ENCODE data around the gene DOCK2. TPM values are rescaled to one million over a fixed set of nuclear protein-coding genes. Genes with fewer than 3 reads are reported as not detected.

Gene DOCK2
- polyA plus RNA-seq, 1 donor (not counting 4 experiments of a cell fraction or from before 2014, with no cell fraction given): 0.21 TPM

DNA sequence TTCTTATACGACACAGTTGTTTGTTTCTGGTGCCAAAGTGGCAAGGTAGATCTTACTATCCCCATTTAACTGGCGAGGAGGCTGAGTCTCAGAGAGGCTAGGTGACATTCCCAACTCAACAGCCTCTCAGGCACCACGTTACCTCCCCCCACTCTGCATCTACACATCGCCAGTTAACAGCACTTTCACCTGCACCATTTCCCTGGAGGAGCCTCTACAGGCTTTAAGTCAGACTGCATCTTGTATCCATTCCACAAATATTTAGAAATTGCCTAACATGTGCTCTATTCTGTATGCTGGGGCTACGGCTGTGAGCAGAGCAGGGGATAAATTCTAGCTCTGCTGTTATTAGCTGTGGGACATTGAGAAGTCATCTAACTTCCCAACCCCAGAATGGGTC, 174.6 kb downstream of the DOCK2 start:
- no peak overlapping the region for H3K4me2 ChIP-seq (ENCODE audit: control insufficient read depth, extremely low read depth, insufficient read depth, low read depth, low read length)
- no peaks in the 10 kb centered on the region for H3K4me1 ChIP-seq (ENCODE audit: control insufficient read depth, extremely low read depth, insufficient read depth, low read length)
- H3K79me2 ChIP-seq (ENCODE audit: control insufficient read depth, insufficient read depth, low read length): no peaks in the 10 kb centered on the region
- no peak overlapping the region for H3K9ac ChIP-seq (ENCODE audit: control insufficient read depth, extremely low read depth, insufficient read depth, low read length)
- H4K20me1 ChIP-seq (ENCODE audit: control insufficient read depth, extremely low read depth, insufficient read depth, low read length): no peaks in the 10 kb centered on the region
- H3K4me3 ChIP-seq (ENCODE audit: control insufficient read depth in 2 of 3, extremely low read depth in 1 of 3, insufficient read depth in 2 of 3, low read depth in 1 of 3, low read length in 3 of 3): no peak overlapping the region
- dilution Hi-C loops (cut with MboI; ENCODE audit: extremely low pct_ligation_motif_present, low sequenced_read_pairs): no loop called here
- FAIRE-seq (no peak), DNase-seq (ENCODE audit: low read depth, low spot score) (no peak)
- no peak overlapping the region for H3K27ac ChIP-seq (ENCODE audit: control insufficient read depth, insufficient read depth, low read length)
- H3K9me3 ChIP-seq (ENCODE audit: control insufficient read depth, low read depth, low read length): no peaks in the 10 kb centered on the region
- no peak overlapping the region for H2AFZ ChIP-seq (ENCODE audit: control insufficient read depth, low read length)
- TF ChIP-seq, protein P1, sequence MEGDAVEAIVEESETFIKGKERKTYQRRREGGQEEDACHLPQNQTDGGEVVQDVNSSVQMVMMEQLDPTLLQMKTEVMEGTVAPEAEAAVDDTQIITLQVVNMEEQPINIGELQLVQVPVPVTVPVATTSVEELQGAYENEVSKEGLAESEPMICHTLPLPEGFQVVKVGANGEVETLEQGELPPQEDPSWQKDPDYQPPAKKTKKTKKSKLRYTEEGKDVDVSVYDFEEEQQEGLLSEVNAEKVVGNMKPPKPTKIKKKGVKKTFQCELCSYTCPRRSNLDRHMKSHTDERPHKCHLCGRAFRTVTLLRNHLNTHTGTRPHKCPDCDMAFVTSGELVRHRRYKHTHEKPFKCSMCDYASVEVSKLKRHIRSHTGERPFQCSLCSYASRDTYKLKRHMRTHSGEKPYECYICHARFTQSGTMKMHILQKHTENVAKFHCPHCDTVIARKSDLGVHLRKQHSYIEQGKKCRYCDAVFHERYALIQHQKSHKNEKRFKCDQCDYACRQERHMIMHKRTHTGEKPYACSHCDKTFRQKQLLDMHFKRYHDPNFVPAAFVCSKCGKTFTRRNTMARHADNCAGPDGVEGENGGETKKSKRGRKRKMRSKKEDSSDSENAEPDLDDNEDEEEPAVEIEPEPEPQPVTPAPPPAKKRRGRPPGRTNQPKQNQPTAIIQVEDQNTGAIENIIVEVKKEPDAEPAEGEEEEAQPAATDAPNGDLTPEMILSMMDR (optimal IDR thresholded peaks at IDR 0.05 in 1 of 3, IDR thresholded peaks at IDR 0.05 in 1 of 3, conservative IDR thresholded peaks at IDR 0.05 in 1 of 3; ENCODE audit: extremely low read depth in 1 of 3, insufficient read depth in 2 of 3, low read length in 3 of 3): no peak
- no peak for TF ChIP-seq EZH2 (IDR thresholded peaks at IDR 0.05; ENCODE audit: low read length)
- no peaks in the 10 kb centered on the region for H3K36me3 ChIP-seq (ENCODE audit: control insufficient read depth in 2 of 2, extremely low read depth in 1 of 2, insufficient read depth in 2 of 2, low read length in 2 of 2)
- no peaks in the 10 kb centered on the region for H3K9me1 ChIP-seq (ENCODE audit: control insufficient read depth, extremely low read depth, insufficient read depth, low read length)
- H3K27me3 ChIP-seq (ENCODE audit: control insufficient read depth, extremely low read depth, insufficient read depth, low read length): peaks cover 7% of the 10 kb centered on the region

DNA sequence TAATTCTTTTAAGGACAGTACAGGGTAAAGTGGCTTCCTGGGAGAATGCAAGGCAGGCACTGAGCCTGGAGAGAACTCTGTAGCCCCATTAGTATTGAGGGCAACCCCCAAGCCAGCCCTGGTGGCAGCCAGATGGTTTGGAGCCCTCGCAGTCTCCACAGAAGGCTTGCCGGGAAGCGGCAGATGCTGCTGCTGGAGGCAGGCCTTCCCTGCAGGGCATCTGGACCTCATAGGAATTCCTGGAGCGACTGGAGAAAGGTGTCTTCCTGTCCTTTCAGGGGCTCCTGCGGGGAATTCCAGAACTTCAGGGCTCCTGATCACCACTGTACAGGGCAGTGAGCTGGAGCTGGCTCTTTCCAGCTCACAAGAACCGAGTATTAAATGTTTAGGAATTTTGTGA, 175.7 kb downstream of the DOCK2 start:
- Histone ChIP-seq H3K4me3 (ENCODE audit: control insufficient read depth in 2 of 3, extremely low read depth in 1 of 3, insufficient read depth in 2 of 3, low read depth in 1 of 3, low read length in 3 of 3) (no peak overlapping the region), H3K27ac (ENCODE audit: control insufficient read depth, insufficient read depth, low read length) (no peak overlapping the region), H3K79me2 (ENCODE audit: control insufficient read depth, insufficient read depth, low read length) (no peaks in the 10 kb centered on the region), H3K36me3 (ENCODE audit: control insufficient read depth in 2 of 2, extremely low read depth in 1 of 2, insufficient read depth in 2 of 2, low read length in 2 of 2) (no peaks in the 10 kb centered on the region), H3K9me3 (ENCODE audit: control insufficient read depth, low read depth, low read length) (no peaks in the 10 kb centered on the region), H3K9me1 (ENCODE audit: control insufficient read depth, extremely low read depth, insufficient read depth, low read length) (no peaks in the 10 kb centered on the region), H3K9ac (ENCODE audit: control insufficient read depth, extremely low read depth, insufficient read depth, low read length) (no peak overlapping the region), H3K27me3 (ENCODE audit: control insufficient read depth, extremely low read depth, insufficient read depth, low read length) (peaks cover 7% of the 10 kb centered on the region), H4K20me1 (ENCODE audit: control insufficient read depth, extremely low read depth, insufficient read depth, low read length) (no peaks in the 10 kb centered on the region), H3K4me2 (ENCODE audit: control insufficient read depth, extremely low read depth, insufficient read depth, low read depth, low read length) (no peak overlapping the region), H3K4me1 (ENCODE audit: control insufficient read depth, extremely low read depth, insufficient read depth, low read length) (no peaks in the 10 kb centered on the region), H2AFZ (ENCODE audit: control insufficient read depth, low read length) (no peak overlapping the region)
- DNase-seq (ENCODE audit: low read depth, low spot score) (no peak), FAIRE-seq (no peak)
- dilution Hi-C loops (cut with MboI; ENCODE audit: extremely low pct_ligation_motif_present, low sequenced_read_pairs): no loop called here
- TF ChIP-seq EZH2 (IDR thresholded peaks at IDR 0.05; ENCODE audit: low read length): no peak
- TF ChIP-seq, protein P1 (optimal IDR thresholded peaks at IDR 0.05 in 1 of 3, IDR thresholded peaks at IDR 0.05 in 1 of 3, conservative IDR thresholded peaks at IDR 0.05 in 1 of 3; ENCODE audit: extremely low read depth in 1 of 3, insufficient read depth in 2 of 3, low read length in 3 of 3): no peak

Data from keratinocyte (primary cell).